Right lobe of liver (tissue), 6 donors: ENCODE results near the gene MTA1. TPM values are rescaled to one million over a fixed set of nuclear protein-coding genes. Genes with fewer than 3 reads are reported as not detected.

Source experiments
- ATAC-seq, 4 donors: fragments of 200-7000 bp; cut with Tn5 transposase; one replicate each; pipeline ENCODE4 v1.9.1; 2020; ENCODE audit warnings: mild to moderate bottlenecking in 4 of 4, moderate library complexity in 4 of 4
- DNase-seq, 3 donors: peaks; one replicate each; pipeline ENCODE4 v3.0.0-alpha.2; 2020
- H3K27ac ChIP-seq, 3 donors: fragments of 200-600 bp; one replicate each; pipeline ENCODE4 v1.8.0; 2022
- H3K27me3 ChIP-seq, 2 donors: fragments of 200-600 bp; one replicate each; pipeline ENCODE4 v1.8.0; 2022
- H3K36me3 ChIP-seq, 4 donors: fragments of 200-600 bp; sonication (generic) in 1 of 4; one replicate each; pipeline versions ENCODE4 v1.5.1 to v1.8.0; 2017 to 2022; ENCODE audit warnings: control low read depth in 1 of 4
- H3K4me1 ChIP-seq, 4 donors: fragments of 200-600 bp; sonication (generic) in 1 of 4; one replicate each; pipeline versions ENCODE4 v1.5.1 to v1.8.0; 2017 to 2022; ENCODE audit warnings: control low read depth in 1 of 4
- H3K4me3 ChIP-seq, 3 donors: fragments of 200-600 bp; one replicate each; pipeline ENCODE4 v1.8.0; 2022
- H3K9me3 ChIP-seq, 4 donors: fragments of 200-600 bp; sonication (generic) in 1 of 4; one replicate each; pipeline versions ENCODE4 v1.5.1 to v1.8.0; 2017 to 2022; ENCODE audit warnings: control low read depth in 1 of 4
- CTCF ChIP-seq, 4 donors: fragments of 200-600 bp in 3 of 4; fragments of 450-650 bp in 1 of 4; IDR thresholded peaks; one replicate each; pipeline versions ENCODE4 v1.5.1 to v1.8.0; 2016 to 2022; ENCODE audit warnings: antibody characterized with exemption in 4 of 4, mild to moderate bottlenecking in 2 of 4
- POLR2A ChIP-seq: fragments of 450-650 bp; IDR thresholded peaks from one replicate; pipeline ENCODE4 v1.6.1; 2017; ENCODE audit warnings: antibody characterized with exemption, mild to moderate bottlenecking
- WGBS: methylation state at CpG from one replicate; pipeline ENCODE4 v1.1.6; 2018; ENCODE audit warnings: low coverage, low lambda C conversion rate; ENCODE audit not compliant: insufficient coverage; ENCODE audit errors: missing lambda C conversion rate; 5-methylcytosine and 5-hydroxymethylcytosine counted together
- intact Hi-C, 2 donors: fragments of 100-400 bp; cut with DNase I; formaldehyde crosslinking; loops; one replicate each; pipeline versions ENCODE4 v1.11.2 to v1.14.1; 2022
- total RNA-seq, 6 experiments: library from RNA; depleted of rRNA in 2 of 6; stranded (reverse); fragments of >200 nt in 2 of 6; fragmentation: NEBNext Ultra II Directional in 3 of 6; extraction: Animal tissue kit (Norgen Biotek cat#: 25700) in 3 of 6; gene quantifications; one replicate each; pipeline versions ENCODE4 v1.1.0 to v1.2.4, GENCODE V29; 2016 to 2023
- donor health status: DM: no; HTN: yes; CAD: no.
- donor health status: DM: no; HTN: no; CAD: no.
- donor health status: DM: no; HTN: no; CAD: no.
- donor health status: DM: no; HTN: yes; CAD: no.
- donor health status: DM: no; HTN: yes; CAD: no.

The MTA1 gene
- total RNA-seq, 6 experiments from 2014 or later: 18.6 to 45.1 (median 29.2) TPM

GRCh38 chr14:105392131-105393090 lies 27.2 kb upstream of the MTA1 start:
- H3K4me1 ChIP-seq: no peaks in the 10 kb centered on the region
- ATAC-seq: no peak
- H3K27ac ChIP-seq: no peak overlapping the region
- intact Hi-C loops: no loop called here
- no peak for TF ChIP-seq CTCF (IDR thresholded peaks at IDR 0.05)
- no CpG with 5 or more reads among the region's 40 CpGs for WGBS
- no peaks in the 10 kb centered on the region for H3K27me3 ChIP-seq
- H3K4me3 ChIP-seq: no peak overlapping the region
- no peaks in the 10 kb centered on the region for H3K9me3 ChIP-seq
- DNase-seq: peak in 1 of 3 donors; percentile 24
- no peaks in the 10 kb centered on the region for H3K36me3 ChIP-seq

- Histone ChIP-seq H3K27me3 (no peaks in the 10 kb centered on the region), H3K36me3 (no peaks in the 10 kb centered on the region), H3K4me1 (no peaks in the 10 kb centered on the region), H3K9me3 (no peaks in the 10 kb centered on the region), H3K4me3 (no peak overlapping the region), H3K27ac (no peak overlapping the region)
- intact Hi-C loops: no loop called here
- TF ChIP-seq CTCF (IDR thresholded peaks at IDR 0.05) (no peak), POLR2A (no peak)
- WGBS: 100% methylated on average over 2 of the region's 14 CpGs
- DNase-seq (peak in 1 of 3 donors; percentile 22), ATAC-seq (no peak)
Observed at GRCh38 chr14:105393151-105393550, 26.5 kb upstream of the MTA1 start.

- intact Hi-C loops: no loop called here
- Histone ChIP-seq H3K36me3 (no peaks in the 10 kb centered on the region), H3K9me3 (no peaks in the 10 kb centered on the region), H3K4me1 (peaks cover 0 to 6% (median 0%) of the 10 kb centered on the region in 4 donors), H3K4me3 (no peak overlapping the region), H3K27ac (no peak overlapping the region), H3K27me3 (no peaks in the 10 kb centered on the region)
- ATAC-seq: no peak
- 81% methylated on average over 10 of the region's 25 CpGs for WGBS
- DNase-seq: no peak
- TF ChIP-seq POLR2A (no peak), CTCF (IDR thresholded peaks at IDR 0.05) (no peak)
Observed at GRCh38 chr14:105394714-105395537, 24.7 kb upstream of the MTA1 start.

GRCh38 chr14:105395538-105395854 lies 24.1 kb upstream of the MTA1 start:
- 100% methylated on average over 1 of the region's 8 CpGs for WGBS
- Histone ChIP-seq H3K27ac (no peak overlapping the region), H3K4me3 (no peak overlapping the region), H3K36me3 (no peaks in the 10 kb centered on the region), H3K4me1 (peaks cover 0 to 6% (median 0%) of the 10 kb centered on the region in 4 donors), H3K9me3 (no peaks in the 10 kb centered on the region), H3K27me3 (no peaks in the 10 kb centered on the region)
- ATAC-seq: no peak
- DNase-seq: no peak
- TF ChIP-seq POLR2A: no peak
- no peak for TF ChIP-seq CTCF (IDR thresholded peaks at IDR 0.05)
- intact Hi-C loops: no loop called here
